ENCODE results near the gene CTAGE9. TPM values are rescaled to one million over a fixed set of nuclear protein-coding genes. Genes with fewer than 3 reads are reported as not detected.

CTAGE9 gene
- total RNA-seq, 1 experiment from 2014 or later: not detected

DNA sequence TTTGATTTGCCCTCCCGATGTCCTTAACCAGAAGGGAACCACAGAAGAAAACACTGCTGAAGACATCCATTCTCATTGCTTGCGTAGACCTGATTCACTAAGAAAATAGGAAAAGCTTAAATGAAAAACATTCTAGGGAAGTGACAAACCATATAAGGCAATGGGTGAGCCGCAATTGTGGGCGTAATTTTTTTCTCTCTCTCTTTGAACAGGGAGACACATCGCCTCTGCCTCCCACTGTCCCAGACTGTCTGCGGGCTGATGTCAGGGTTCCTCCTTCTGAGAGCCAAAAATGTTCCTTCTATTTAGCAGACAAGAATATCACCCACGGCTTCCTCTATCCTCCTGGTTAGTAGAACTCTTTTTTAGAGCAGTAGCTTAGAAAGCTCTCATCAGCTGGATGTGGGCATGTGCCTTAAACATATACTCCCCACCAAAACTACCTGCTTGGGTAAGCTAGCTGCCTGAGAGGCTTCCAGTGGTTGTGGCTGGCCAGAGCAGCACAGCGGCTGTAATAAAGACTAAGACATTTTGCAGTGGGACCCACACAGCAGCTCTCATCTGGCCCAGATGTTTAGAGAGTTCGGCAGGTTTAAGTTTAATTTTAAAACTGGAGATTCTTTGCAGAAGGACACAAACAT lies 22.7 kb upstream of the CTAGE9 start:
- H3K27ac Mint-ChIP-seq (ENCODE audit: unreplicated experiment): no peak overlapping the region
- no peak overlapping the region for H3K4me3 Mint-ChIP-seq (ENCODE audit: low read depth, unreplicated experiment)
- DNase-seq: no peak
- H3K9me3 Mint-ChIP-seq (ENCODE audit: low read depth, unreplicated experiment): no peaks in the 10 kb centered on the region
- CTCF ChIA-PET: no interaction called here
- intact Hi-C loops (cut with micrococcal nuclease; ENCODE audit: unreplicated experiment): no loop called here
- no peaks in the 10 kb centered on the region for H3K36me3 Mint-ChIP-seq (ENCODE audit: insufficient read depth, unreplicated experiment)
- TF ChIP-seq, protein P1, sequence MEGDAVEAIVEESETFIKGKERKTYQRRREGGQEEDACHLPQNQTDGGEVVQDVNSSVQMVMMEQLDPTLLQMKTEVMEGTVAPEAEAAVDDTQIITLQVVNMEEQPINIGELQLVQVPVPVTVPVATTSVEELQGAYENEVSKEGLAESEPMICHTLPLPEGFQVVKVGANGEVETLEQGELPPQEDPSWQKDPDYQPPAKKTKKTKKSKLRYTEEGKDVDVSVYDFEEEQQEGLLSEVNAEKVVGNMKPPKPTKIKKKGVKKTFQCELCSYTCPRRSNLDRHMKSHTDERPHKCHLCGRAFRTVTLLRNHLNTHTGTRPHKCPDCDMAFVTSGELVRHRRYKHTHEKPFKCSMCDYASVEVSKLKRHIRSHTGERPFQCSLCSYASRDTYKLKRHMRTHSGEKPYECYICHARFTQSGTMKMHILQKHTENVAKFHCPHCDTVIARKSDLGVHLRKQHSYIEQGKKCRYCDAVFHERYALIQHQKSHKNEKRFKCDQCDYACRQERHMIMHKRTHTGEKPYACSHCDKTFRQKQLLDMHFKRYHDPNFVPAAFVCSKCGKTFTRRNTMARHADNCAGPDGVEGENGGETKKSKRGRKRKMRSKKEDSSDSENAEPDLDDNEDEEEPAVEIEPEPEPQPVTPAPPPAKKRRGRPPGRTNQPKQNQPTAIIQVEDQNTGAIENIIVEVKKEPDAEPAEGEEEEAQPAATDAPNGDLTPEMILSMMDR (IDR thresholded peaks at IDR 0.05; ENCODE audit: unreplicated experiment): no peak
- no peaks in the 10 kb centered on the region for H3K4me1 Mint-ChIP-seq (ENCODE audit: low read depth, unreplicated experiment)
- H3K27me3 Mint-ChIP-seq (ENCODE audit: unreplicated experiment): peaks cover 26% of the 10 kb centered on the region
- no TSS peak for BruUV-seq (replicated peaks)

DNA sequence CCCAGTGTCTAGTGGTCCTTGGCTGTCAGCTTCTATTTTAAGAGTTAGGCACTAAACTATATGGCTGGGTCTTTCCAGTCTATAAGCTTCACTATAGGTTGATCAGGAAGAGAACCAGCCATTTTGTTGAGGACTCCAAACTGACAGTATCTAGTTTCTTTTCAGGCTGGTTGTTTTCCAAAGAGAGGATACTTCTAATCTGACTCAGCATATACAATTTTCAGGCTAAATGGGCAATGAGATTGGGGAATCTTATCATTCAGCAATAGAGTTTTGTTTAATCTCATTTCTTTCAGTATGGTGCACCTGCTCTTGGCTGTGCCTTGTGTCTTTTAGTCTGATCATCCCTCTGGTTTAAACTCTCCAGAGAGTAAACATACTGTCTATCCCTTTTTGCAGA lies 20.4 kb upstream of the CTAGE9 start:
- intact Hi-C loops (cut with micrococcal nuclease; ENCODE audit: unreplicated experiment): no loop called here
- BruUV-seq (replicated peaks): no TSS peak
- no peaks in the 10 kb centered on the region for H3K4me1 Mint-ChIP-seq (ENCODE audit: low read depth, unreplicated experiment)
- no peak for DNase-seq
- no peaks in the 10 kb centered on the region for H3K9me3 Mint-ChIP-seq (ENCODE audit: low read depth, unreplicated experiment)
- no peak overlapping the region for H3K27ac Mint-ChIP-seq (ENCODE audit: unreplicated experiment)
- TF ChIP-seq, protein P1 (IDR thresholded peaks at IDR 0.05; ENCODE audit: unreplicated experiment): no peak
- no peak overlapping the region for H3K4me3 Mint-ChIP-seq (ENCODE audit: low read depth, unreplicated experiment)
- CTCF ChIA-PET: interaction anchor here (0.8 kb wide), 1 partner anchor 14 kb away, joined by 3 read pairs; no protein-coding TSS in a partner anchor
- H3K36me3 Mint-ChIP-seq (ENCODE audit: insufficient read depth, unreplicated experiment): no peaks in the 10 kb centered on the region
- H3K27me3 Mint-ChIP-seq (ENCODE audit: unreplicated experiment): peaks cover 15% of the 10 kb centered on the region

DNA sequence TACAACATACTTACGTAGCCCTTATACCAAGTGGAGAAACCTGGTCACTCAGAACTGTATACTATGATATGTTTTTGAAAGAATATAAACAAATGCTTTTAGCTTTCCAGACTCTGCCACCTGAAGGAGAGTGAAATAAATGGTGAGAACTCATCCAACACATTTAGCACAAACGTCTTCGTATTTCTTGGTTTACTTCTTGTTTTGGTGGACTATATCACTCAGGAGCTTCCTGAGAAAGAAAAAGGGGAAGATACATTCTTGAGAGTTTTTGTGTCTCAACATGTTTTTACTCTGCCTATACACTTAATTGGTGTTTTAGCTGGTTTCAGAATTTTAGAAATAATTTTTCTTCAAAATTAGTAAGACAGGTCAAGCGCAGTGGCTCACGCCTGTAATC lies 19.4 kb upstream of the CTAGE9 start:
- no peak overlapping the region for H3K4me3 Mint-ChIP-seq (ENCODE audit: low read depth, unreplicated experiment)

DNA sequence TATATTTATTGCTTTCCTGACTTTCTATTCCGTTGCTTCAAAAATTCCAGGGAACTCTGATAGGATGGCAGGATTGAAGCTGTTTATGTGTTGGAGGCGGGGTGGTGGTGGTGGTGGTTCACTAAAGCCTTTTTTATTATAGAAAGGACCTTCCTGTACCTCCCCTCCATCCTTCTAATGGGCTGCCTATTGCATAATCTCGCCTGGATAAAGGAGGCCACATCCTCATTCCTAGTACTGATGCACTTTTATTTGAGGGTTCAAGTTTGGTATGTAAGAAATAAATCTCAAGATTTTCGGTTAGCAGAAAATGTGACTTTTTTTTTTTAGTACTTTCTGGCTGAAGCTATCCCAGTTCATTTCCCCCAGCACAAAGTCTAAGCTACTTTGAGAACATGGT lies 18.7 kb upstream of the CTAGE9 start:
- BruUV-seq (replicated peaks): no TSS peak
- H3K9me3 Mint-ChIP-seq (ENCODE audit: low read depth, unreplicated experiment): no peaks in the 10 kb centered on the region
- CTCF ChIA-PET: no interaction called here
- H3K27ac Mint-ChIP-seq (ENCODE audit: unreplicated experiment): no peak overlapping the region
- no peaks in the 10 kb centered on the region for H3K36me3 Mint-ChIP-seq (ENCODE audit: insufficient read depth, unreplicated experiment)
- no peak for DNase-seq
- no peak overlapping the region for H3K4me3 Mint-ChIP-seq (ENCODE audit: low read depth, unreplicated experiment)
- peaks cover 13% of the 10 kb centered on the region for H3K27me3 Mint-ChIP-seq (ENCODE audit: unreplicated experiment)
- intact Hi-C loops (cut with micrococcal nuclease; ENCODE audit: unreplicated experiment): no loop called here
- TF ChIP-seq, protein P1 (IDR thresholded peaks at IDR 0.05; ENCODE audit: unreplicated experiment): no peak
- no peaks in the 10 kb centered on the region for H3K4me1 Mint-ChIP-seq (ENCODE audit: low read depth, unreplicated experiment)

More for the DNA sequence above, 19.4 kb upstream of the CTAGE9 start:
- H3K4me1 Mint-ChIP-seq (ENCODE audit: low read depth, unreplicated experiment): no peaks in the 10 kb centered on the region
- H3K36me3 Mint-ChIP-seq (ENCODE audit: insufficient read depth, unreplicated experiment): no peaks in the 10 kb centered on the region
- H3K27ac Mint-ChIP-seq (ENCODE audit: unreplicated experiment): no peak overlapping the region
- BruUV-seq (replicated peaks): no TSS peak
- no peak for DNase-seq
- H3K27me3 Mint-ChIP-seq (ENCODE audit: unreplicated experiment): peaks cover 13% of the 10 kb centered on the region
- intact Hi-C loops (cut with micrococcal nuclease; ENCODE audit: unreplicated experiment): no loop called here
- CTCF ChIA-PET: interaction anchor here (0.8 kb wide), 1 partner anchor 15 kb away, joined by 3 read pairs; no protein-coding TSS in a partner anchor
- TF ChIP-seq, protein P1 (IDR thresholded peaks at IDR 0.05; ENCODE audit: unreplicated experiment): no peak
- H3K9me3 Mint-ChIP-seq (ENCODE audit: low read depth, unreplicated experiment): no peaks in the 10 kb centered on the region

Data from Calu3 (cell line).